Islet of Langerhans (tissue), 1 donor: Measurements from ENCODE around the gene ATXN1L.
"Not testable (repeated sequence)": the region's sequence is repeated elsewhere in the genome, so short reads cannot be mapped to it uniquely, and the experiment has no call there.

ENCODE experiments used
- FAIRE-seq: peaks from one replicate; lab custom pipeline; 2011; peaks lifted over from hg19 to GRCh38; lab: Jason Lieb, UNC

Gene ATXN1L, protein sequence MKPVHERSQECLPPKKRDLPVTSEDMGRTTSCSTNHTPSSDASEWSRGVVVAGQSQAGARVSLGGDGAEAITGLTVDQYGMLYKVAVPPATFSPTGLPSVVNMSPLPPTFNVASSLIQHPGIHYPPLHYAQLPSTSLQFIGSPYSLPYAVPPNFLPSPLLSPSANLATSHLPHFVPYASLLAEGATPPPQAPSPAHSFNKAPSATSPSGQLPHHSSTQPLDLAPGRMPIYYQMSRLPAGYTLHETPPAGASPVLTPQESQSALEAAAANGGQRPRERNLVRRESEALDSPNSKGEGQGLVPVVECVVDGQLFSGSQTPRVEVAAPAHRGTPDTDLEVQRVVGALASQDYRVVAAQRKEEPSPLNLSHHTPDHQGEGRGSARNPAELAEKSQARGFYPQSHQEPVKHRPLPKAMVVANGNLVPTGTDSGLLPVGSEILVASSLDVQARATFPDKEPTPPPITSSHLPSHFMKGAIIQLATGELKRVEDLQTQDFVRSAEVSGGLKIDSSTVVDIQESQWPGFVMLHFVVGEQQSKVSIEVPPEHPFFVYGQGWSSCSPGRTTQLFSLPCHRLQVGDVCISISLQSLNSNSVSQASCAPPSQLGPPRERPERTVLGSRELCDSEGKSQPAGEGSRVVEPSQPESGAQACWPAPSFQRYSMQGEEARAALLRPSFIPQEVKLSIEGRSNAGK

GRCh38 chr16:71845639-71846430, at the start of gene ATXN1L:
TSS of gene ATXN1L (plus strand) at chr16:71845976. CDS start at chr16:71849741, 3,765 bp downstream.
- FAIRE-seq = no peak

DNA sequence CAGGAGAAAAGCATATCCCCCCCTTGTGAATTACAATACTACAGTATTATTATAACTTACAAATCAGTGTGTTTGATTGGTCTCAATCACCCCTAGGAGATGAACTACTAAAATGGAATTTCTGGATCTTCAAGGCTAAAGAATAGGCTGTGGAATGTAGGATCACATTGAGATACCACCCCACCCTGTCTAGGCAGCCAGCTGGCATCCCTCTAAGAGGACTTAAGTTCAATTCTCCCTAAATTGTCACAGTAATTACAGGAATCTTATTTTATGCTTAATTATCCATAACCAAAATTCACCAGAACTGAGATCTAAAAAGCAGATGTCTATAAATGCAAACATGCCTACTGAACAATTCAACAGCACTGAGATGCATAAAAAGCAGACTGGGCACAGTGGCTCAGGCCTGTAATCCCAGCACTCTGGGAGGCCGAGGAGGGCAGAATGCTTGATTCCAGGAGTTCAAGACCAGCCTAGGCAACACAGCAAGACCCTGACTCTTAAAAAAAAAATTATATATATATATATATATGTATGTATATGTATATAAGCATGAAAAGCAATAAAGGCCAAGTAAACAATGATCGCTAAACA, 49.2 kb upstream of the ATXN1L start:
- no peak for FAIRE-seq

DNA sequence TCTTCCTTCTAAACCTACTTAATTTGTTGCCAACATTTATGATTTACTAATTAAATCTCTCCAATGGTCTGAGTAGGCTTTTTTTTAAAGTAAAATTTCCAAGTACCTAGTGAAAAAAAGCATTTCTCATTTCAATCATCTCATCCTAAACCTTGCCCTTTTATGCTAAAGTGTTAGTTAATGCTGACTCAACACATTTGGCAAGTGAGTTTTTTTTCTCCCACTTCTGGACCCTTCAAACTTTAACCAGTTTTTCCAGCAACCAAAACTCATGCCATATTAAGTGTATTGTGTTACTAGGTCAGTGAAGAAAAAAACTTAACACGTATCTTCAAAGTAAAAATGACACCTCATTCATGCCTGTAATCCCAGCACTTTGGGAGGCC, 42.5 kb upstream of the ATXN1L start:
- FAIRE-seq = no peak

GRCh38 chr16:71807905-71808592, 37.7 kb upstream of the ATXN1L start:
- no peak for FAIRE-seq

DNA sequence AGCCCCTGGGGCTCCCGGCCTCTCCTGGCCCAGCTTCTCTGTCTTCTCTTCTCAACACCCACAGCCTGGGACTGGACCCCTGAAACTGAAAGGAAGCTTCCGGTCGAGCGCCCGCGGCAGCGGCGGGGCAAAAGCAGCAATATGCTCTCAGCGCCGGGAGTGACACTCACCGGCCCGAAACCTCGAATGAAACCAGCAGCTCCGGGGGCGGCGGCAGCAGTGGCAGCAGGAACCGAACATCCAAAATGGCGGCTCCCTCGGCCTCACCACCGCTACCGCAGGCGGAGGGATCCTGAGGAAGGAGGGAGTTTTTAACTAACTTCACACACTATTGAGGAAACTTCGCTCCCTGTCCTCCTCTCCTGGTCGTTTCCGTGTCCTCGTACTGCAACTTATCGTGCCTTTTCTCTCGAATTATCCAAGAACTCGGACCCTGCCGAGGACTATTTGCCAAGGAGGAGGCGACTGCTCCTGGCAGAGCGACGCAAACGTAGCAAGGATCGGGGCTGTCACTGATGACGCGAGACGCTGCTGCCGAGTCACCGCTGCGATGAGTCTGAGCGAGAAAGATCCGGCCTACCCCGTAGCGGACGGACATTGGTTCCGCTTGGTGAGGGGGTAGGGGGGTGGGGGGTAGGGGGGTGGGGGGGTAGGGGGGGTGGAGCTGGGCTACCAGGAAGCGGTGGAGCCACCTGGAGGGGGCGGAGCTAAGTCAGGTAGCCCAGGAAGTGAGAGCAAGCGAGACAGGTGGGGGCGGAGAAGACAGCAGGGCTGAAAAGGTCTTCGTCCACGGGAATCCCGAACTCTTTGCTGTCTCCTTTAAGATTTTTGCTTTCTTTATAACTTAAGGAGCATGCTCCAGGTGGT, 37.0 kb upstream of the ATXN1L start, which contains the start of gene AP1G1:
Gene AP1G1 (minus strand): TSS at position 242 of the 867 bp plus-strand sequence. CDS start 19,355 bp downstream, outside the sequence.
- FAIRE-seq = no peak

DNA sequence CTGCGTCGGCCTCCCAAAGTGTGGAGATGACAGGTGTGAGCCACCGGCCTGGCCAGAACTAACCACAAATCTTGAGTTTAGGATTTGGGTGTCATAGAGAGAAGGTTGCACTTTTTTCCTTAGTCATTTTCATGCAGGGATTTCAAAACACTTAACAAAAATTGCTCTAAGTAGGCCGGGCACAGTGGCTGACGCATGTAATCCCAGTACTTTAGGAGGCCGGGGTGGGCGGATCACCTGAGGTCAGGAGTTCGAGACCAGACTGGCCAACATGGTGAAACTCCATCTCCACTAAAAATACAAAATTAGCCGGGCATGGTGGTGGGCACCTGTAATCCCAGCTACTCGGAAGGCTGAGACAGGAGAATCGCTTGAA, 35.6 kb upstream of the ATXN1L start:
- not testable (repeated sequence) for FAIRE-seq

DNA sequence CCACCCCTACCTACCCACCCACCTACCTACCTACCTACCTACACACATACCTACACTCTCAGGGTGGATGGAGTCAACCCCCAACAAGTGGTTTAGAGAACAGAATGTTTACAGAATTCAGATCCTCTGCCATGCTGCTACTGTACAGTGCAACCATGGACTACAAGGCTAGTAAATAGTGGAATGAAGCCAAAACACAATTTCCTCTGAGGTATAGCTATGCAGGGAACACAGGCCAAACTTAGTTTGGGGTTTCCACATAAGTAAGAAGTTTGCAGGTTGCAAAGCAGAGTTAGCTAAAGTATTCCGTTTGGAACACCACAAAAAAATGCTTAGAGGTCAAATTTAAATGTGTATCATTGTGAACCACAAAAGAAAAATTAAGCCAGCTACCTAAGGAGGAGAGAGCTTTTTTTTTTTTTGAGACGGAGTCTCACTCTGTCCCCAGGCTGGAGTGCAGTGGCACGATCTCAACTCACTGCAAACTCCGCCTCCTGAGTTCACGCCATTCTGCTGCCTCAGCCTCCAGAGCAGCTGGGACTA, 34.4 kb upstream of the ATXN1L start:
- FAIRE-seq = no peak

DNA sequence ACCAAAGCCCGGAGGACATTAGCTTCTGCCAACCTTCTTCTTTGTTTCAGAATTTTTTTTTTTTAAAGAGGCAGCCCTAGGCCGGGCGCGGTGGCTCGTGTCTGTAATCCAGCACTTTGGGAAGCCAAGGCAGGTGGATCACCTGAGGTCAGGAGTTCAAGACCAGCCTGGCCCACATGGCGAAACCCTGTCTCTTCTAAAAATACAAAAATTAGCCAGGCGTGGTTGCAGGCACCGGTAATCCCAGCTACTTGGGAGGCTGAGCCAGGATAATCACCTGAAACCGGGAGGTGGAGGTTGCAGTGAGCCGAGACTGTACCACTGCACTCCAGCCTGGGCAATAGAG, 28.6 kb upstream of the ATXN1L start:
- not testable (repeated sequence) for FAIRE-seq

GRCh38 chr16:71826533-71827017, 19.2 kb upstream of the ATXN1L start:
- no peak for FAIRE-seq

DNA sequence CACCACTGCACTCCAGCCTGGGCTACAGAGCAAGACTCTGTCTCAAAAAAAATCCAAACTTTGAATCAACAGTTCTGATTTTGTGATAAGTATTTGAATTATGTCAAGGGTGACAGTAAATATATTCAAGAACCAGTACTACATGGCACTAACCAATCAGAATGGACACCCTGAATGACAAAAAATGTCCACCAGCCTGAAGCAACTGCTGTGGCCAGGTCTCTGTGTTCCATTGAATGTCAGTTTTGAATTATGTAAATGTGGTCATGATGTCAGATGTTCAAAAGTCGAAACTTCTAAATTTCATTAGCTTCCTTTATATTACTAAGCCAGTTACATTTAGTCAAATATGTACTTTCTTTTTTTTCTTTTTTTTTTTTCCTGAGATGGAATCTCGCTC, 15.4 kb upstream of the ATXN1L start:
- no peak for FAIRE-seq

GRCh38 chr16:71831698-71832097, 14.1 kb upstream of the ATXN1L start:
- not testable (repeated sequence) for FAIRE-seq

DNA sequence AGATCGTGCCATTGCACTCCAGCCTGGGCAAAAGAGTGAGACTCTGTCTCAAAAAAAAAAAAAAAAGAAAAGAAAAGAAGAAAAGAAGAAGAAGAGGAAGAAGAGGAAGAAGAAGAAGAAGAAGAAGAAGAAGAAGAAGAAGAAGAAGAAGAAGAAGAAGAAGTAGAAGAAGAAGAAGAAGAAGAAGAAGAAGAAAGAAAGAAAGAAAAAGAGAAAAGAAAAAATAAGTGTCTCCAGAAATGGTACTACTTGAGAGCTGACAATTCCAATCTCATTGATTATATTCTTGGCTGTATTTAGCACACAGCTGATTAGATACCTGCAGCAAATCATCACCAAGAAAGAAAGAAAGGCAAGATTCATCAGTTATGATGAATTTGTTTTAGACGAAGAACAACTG, 13.7 kb upstream of the ATXN1L start:
- not testable (repeated sequence) for FAIRE-seq

DNA sequence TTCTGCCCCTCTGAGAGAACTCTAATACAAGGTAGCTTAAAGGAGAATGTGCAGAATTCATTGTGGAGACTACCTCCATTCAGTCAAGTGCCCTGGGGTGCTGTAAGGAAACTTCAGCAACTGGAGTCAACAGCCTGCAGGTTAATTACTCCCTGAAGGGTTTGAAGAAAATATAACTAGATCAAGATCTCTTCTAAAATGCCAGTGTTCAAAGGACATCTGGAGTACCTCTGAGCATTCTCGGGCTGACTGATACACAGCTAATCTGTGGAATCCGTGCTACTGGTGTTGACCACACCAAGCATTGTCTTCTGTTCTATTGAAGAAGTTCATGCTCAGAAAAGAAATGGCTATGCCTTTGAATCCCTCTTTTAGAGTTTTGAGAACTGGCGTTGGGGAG, 11.5 kb upstream of the ATXN1L start:
- no peak for FAIRE-seq

- no peak for FAIRE-seq
Measured at GRCh38 chr16:71837150-71837549, 8.6 kb upstream of the ATXN1L start.

DNA sequence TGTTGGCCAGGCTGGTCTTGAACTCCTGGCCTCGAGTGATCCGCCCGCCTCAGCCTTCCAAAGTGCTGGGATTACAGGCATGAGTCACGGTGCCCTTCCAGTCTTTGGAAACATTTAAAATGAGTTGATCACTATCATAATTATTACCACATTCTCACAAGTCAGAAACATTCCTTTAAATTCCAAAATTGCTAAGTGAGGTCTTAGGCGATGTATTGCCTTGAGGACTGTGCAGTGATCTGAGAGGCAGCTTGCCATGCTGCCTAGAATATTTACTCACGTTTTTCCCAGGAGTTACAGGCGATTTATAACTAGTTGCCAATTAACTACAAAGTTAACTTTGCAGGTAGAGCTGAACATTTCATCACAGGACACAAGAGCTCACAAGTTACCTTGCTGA, 5.7 kb upstream of the ATXN1L start:
- no peak for FAIRE-seq

- FAIRE-seq = no peak
Measured at GRCh38 chr16:71843572-71843971, 2.2 kb upstream of the ATXN1L start.

DNA sequence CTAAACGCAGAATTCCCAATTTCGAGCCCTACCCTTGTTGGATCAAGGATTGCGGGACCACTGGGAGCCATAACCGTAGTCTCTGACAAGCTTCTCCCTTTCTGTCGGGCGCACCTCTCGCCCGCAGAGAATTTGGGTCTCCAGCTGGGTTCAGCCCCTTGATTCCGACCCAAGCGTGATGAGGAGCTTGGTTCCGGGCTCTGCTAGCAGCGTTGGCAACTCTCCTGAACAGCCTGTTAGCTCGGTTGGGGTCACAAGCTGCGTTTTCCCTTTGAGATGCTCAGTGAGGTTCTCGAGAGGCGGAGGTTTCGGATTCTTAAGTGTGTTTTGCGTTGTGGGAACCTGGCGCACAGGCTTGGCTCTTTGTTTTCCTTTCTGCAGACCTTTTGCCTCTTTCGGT, 655 bp downstream of the ATXN1L start:
- FAIRE-seq = no peak

DNA sequence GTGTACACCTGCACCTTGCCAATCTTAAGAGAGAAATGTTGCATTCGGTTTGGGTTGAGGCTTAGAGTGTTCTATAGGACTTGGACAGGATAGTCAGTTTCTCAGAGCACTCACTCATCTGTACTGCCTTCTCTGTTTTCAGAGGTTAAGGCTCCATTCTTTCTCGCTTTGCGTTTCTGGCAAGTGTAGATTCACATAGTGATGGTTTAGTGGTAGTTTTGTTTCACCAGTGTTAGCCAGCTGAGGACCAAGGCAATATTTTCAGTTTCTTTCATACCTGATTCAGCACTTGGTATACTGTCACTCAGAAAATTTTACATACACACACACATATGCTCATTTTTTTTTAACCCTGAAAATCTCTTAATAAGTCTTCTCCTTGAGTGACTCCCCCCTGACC, 1.3 kb downstream of the ATXN1L start:
- FAIRE-seq = no peak

DNA sequence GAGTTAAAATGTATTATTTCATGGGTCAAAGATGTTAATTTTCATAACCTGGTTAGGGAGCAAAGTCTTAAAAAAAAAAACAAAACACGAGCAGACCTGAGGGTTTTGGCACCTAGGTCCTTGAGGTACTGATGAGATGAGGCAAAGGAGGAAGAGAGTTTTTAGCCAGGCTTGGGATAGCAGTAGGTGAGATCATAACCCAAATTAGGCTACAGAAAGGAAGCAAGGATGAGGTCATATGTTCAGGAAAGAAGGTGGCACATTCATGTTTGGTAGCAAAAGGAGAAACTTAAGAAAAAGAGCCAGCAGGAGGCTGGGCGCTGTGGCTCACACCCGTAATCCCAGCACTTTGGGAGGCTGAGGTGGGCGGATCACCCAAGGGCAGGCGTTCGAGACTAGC, 2.8 kb downstream of the ATXN1L start:
- no peak for FAIRE-seq

DNA sequence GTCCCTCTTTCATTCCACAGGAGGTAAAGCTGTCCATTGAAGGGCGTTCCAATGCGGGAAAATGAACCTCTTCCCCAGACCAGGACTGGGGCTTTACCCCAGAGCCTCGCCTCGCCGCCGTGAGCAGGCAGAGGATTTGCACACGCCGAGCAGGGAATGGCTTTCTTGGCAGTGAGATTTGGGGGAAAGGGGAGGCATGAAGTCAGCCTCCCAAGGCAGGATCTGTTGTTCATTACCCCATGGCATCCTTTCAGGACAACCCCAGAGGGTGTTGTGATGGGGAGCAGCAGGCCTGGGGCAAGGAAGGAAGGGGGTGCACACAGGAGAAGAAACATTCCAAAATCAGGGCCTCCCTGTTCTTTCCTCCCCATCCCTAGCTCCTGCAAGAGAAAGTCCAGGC, 6.0 kb downstream of the ATXN1L start:
- no peak for FAIRE-seq

DNA sequence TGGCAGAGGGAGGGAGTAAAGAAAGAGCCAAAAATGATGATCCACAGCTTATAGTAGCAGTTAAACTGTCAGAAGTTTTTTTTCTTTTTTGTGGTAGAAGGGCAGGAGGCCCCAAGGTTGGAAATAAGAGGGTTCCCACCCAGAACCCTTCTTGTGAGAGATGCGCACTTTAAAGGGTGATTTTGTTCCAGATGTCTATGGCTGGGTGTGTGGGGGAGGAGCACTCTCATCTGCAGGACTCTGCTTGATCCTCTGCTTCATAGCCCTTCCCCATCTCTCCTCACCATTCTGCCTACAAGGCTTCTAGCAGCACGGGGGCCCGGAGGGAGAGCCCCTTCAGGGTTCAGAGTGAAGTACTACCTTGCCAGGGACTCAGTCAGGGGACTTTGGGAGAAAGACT, 6.4 kb downstream of the ATXN1L start:
- FAIRE-seq = no peak
